IPS-18c (cell line): ENCODE data around the gene POLG.
"Not testable (repeated sequence)": the region's sequence is repeated elsewhere in the genome, so short reads cannot be mapped to it uniquely, and the experiment has no call there.

Experiments
- H3K4me3 ChIP-seq: 2 replicates; pipeline ENCODE4 v1.7.0; 2013; ENCODE audit warnings: low read depth, mild to moderate bottlenecking, low read length, moderate library complexity; ENCODE audit not compliant: insufficient read depth
- H3K9me3 ChIP-seq: one replicate; pipeline ENCODE4 v1.6.1; 2013; ENCODE audit warnings: mild to moderate bottlenecking, low read length, moderate library complexity; ENCODE audit not compliant: control insufficient read depth, insufficient read depth

POLG gene

GRCh38 chr15:89277281-89277680 is 57.3 kb downstream of the POLG start:
- H3K9me3 ChIP-seq = not testable (repeated sequence)

More at GRCh38 chr15:89277281-89277680, 57.3 kb downstream of the POLG start:
- not testable (repeated sequence) for H3K4me3 ChIP-seq
